Karpas-422 (cell line): Measurements from ENCODE around the gene NR5A1. TPM values are rescaled to one million over a fixed set of nuclear protein-coding genes. Genes with fewer than 3 reads are reported as not detected.

Source experiments
- DNase-seq: peaks from one replicate; pipeline ENCODE4 v3.0.0-alpha.2; 2015
- H2AFZ ChIP-seq: fragments of 200-600 bp; sonication (generic); 2 replicates; pipeline ENCODE4 v1.6.1; 2014; ENCODE audit warnings: antibody characterized with exemption, low read length, mixed read lengths
- H3K27ac ChIP-seq: fragments of 200-600 bp; sonication (generic); 2 replicates; pipeline ENCODE4 v1.5.1; 2014; ENCODE audit warnings: mild to moderate bottlenecking, low read length, moderate library complexity
- H3K27me3 ChIP-seq: fragments of 200-600 bp; sonication (generic); 2 replicates; pipeline ENCODE4 v1.6.1; 2014; ENCODE audit warnings: low read length, mixed read lengths
- H3K36me3 ChIP-seq: fragments of 200-600 bp; sonication (generic); 2 replicates; pipeline ENCODE4 v1.6.1; 2014; ENCODE audit warnings: low read length, mixed read lengths; ENCODE audit not compliant: insufficient read depth
- H3K4me1 ChIP-seq: fragments of 200-600 bp; sonication (generic); 2 replicates; pipeline ENCODE4 v1.6.1; 2014; ENCODE audit warnings: mild to moderate bottlenecking, low read length, mixed read lengths
- H3K4me2 ChIP-seq: fragments of 200-600 bp; sonication (generic); 2 replicates; pipeline ENCODE4 v1.6.1; 2014; ENCODE audit warnings: low read length, low read depth, mild to moderate bottlenecking; ENCODE audit not compliant: poor library complexity, severe bottlenecking
- H3K4me3 ChIP-seq: fragments of 200-600 bp; sonication (generic); 2 replicates; pipeline ENCODE4 v1.5.1; 2014; ENCODE audit warnings: mild to moderate bottlenecking, antibody characterized with exemption, low read length, mixed read lengths
- H3K79me2 ChIP-seq: fragments of 200-600 bp; sonication (generic); 2 replicates; pipeline ENCODE4 v1.6.1; 2014; ENCODE audit warnings: mild to moderate bottlenecking, low read length, mixed read lengths
- H3K9ac ChIP-seq: fragments of 200-600 bp; sonication (generic); 2 replicates; pipeline ENCODE4 v1.6.0; 2014; ENCODE audit warnings: low read length
- H3K9me2 ChIP-seq: fragments of 200-600 bp; sonication (generic), shearing (Covaris generic); replicated peaks from 2 replicates; pipeline ENCODE4 v1.6.0; 2014; ENCODE audit warnings: mild to moderate bottlenecking, low read length, moderate library complexity; ENCODE audit not compliant: insufficient read depth
- H3K9me3 ChIP-seq: fragments of 300-700, 200-600 bp; sonication (generic); 2 replicates; pipeline ENCODE4 v1.6.1; 2014; ENCODE audit warnings: low read length, mixed read lengths
- H4K20me1 ChIP-seq: fragments of 200-600 bp; sonication (generic); 2 replicates; pipeline ENCODE4 v1.6.1; 2014; ENCODE audit warnings: mild to moderate bottlenecking, antibody characterized with exemption, low read length, low read depth; ENCODE audit not compliant: insufficient read depth
- total RNA-seq: library from RNA; depleted of rRNA; stranded (reverse); fragments of >200 nt; shearing (Covaris generic); gene quantifications from 2 replicates; pipeline ENCODE4 v1.2.3, GENCODE V29; 2014; ENCODE audit warnings: low replicate concordance

NR5A1 gene
- total RNA-seq, 1 experiment from 2014 or later: not detected

DNA sequence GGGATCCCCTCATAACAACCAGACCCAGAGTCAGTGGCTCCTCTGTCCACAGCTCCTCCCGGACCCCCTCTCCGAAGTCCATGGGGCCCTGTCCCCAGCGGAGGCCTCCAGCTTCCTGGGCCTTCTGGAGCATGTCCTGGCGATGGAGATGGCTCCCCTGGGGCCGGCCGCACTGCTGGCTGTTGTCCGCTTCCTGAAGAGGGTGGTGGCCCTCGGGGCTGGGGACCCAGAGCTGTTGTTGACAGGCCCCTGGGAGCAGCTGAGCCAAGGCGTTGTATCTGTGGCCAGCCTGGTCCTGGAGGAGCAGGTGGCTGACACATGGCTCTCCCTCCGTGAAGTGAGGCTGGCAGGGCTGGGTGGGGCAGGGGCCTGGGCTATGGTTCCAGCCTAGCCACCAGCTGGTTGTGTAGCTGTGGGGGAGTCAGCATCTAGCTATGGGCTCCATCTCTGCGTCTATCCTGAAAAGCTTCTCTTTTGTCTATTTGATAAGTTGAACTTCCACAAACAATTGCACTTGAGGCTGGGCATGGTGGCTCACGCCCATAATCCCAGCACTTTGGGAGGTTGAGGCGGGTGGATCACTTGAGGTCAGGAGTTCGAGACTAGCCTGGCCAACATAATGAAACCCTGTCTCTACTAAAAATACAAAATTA lies 52.3 kb downstream of the NR5A1 start:
- H3K4me1 ChIP-seq: no peaks in the 10 kb centered on the region
- no peaks in the 10 kb centered on the region for H3K9me2 ChIP-seq
- DNase-seq: no peak
- no peaks in the 10 kb centered on the region for H4K20me1 ChIP-seq
- H2AFZ ChIP-seq: no peak overlapping the region
- H3K9ac ChIP-seq: no peak overlapping the region
- H3K27me3 ChIP-seq: no peaks in the 10 kb centered on the region
- H3K36me3 ChIP-seq: no peaks in the 10 kb centered on the region
- no peaks in the 10 kb centered on the region for H3K9me3 ChIP-seq
- no peak overlapping the region for H3K4me2 ChIP-seq
- H3K27ac ChIP-seq: no peak overlapping the region
- no peak overlapping the region for H3K4me3 ChIP-seq
- no peaks in the 10 kb centered on the region for H3K79me2 ChIP-seq

DNA sequence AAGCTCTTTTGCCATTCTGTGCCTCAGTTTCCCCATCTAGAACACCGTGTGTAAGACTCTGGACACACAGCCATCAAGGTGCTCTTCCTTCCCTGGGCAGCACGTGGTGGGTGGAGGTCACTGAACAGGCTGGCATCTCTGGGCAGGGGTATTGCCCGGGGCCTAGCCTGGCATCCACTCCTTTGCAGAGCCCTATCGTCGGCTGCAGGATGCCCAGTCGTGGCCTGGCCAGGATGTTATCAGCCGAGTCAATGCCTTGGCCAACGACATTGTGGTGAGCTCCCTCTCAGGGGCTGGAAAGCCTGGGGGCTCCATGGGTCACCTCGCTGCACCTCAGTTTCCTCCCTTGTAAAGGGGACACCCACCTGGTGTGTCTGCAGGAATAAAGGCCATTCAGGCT lies 52.9 kb downstream of the NR5A1 start:
- H3K4me1 ChIP-seq: no peaks in the 10 kb centered on the region
- no peaks in the 10 kb centered on the region for H4K20me1 ChIP-seq
- H3K9me3 ChIP-seq: no peaks in the 10 kb centered on the region
- no peaks in the 10 kb centered on the region for H3K27me3 ChIP-seq
- no peaks in the 10 kb centered on the region for H3K36me3 ChIP-seq
- H2AFZ ChIP-seq: no peak overlapping the region
- H3K9ac ChIP-seq: no peak overlapping the region
- H3K27ac ChIP-seq: no peak overlapping the region
- no peak overlapping the region for H3K4me3 ChIP-seq
- no peaks in the 10 kb centered on the region for H3K9me2 ChIP-seq
- DNase-seq: no peak
- H3K79me2 ChIP-seq: no peaks in the 10 kb centered on the region
- no peak overlapping the region for H3K4me2 ChIP-seq

DNA sequence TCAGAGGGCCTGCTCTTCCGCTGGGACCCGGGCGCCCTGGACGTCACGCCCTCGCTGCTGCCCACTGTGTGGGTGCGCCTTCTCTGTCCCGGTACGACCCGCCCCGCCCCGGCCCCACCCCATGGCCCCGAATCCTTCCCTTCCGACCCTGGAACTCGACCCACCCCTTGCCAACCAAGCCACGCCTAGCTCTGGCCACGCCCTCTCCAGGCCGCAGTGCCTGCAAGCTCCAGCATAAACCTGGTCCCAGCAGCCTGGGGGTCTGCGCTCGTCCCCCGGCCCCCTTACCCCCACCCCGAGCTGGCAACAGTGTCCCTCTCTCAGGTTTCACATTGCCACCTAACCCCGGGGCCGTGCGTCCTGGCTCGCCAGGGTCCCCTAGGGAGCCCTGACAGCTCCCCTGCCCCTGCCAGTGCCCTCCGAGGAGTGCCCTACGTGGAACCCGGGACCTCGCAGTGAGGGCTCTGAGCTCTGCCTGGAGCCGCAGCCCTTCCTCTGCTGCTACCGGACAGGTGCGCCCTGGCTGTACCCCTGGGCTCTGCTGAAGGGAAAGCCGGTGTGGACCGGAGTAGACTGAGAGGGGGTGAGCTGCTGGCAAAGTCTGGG lies 53.5 kb downstream of the NR5A1 start:
- no peaks in the 10 kb centered on the region for H3K79me2 ChIP-seq
- H3K9ac ChIP-seq: no peak overlapping the region
- H3K27ac ChIP-seq: no peak overlapping the region
- H3K27me3 ChIP-seq: no peaks in the 10 kb centered on the region
- no peak overlapping the region for H3K4me3 ChIP-seq
- H3K4me1 ChIP-seq: no peaks in the 10 kb centered on the region
- H3K4me2 ChIP-seq: no peak overlapping the region
- DNase-seq: no peak
- H4K20me1 ChIP-seq: no peaks in the 10 kb centered on the region
- H3K9me2 ChIP-seq: no peaks in the 10 kb centered on the region
- H3K9me3 ChIP-seq: no peaks in the 10 kb centered on the region
- no peak overlapping the region for H2AFZ ChIP-seq
- H3K36me3 ChIP-seq: no peaks in the 10 kb centered on the region

DNA sequence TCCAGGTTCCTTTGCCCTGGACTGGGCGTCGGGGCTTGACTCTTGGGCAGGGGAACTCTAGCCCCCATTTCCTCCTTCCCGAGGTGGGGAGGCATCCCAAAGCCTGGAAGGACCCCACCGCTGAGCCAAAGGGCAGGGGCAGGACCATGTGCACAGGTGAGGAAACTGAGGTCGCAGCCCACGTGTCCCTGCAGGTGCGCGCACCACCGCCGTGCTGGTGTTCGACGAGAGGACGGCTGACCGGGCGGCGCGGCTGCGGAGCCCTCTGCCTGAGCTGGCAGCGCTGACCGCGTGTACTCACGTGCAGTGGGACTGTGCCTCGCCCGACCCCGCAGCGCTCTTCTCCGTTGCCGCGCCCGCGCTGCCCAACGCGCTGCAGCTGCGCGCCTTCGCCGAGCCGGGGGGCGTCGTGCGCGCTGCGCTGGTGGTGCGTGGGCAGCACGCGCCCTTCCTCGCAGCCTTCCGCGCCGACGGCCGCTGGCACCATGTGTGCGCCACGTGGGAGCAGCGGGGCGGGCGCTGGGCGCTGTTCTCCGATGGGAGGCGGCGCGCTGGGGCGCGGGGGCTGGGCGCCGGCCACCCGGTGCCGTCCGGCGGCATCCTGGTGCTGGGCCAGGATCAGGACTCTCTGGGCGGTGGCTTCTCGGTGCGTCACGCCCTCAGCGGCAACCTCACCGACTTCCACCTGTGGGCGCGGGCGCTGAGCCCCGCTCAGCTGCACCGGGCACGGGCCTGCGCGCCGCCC lies 54.2 kb downstream of the NR5A1 start:
- Histone ChIP-seq H3K27me3 (no peaks in the 10 kb centered on the region), H3K4me2 (no peak overlapping the region)

GRCh38 chr9:124452326-124452725 lies 54.9 kb downstream of the NR5A1 start:
- H3K4me1 ChIP-seq: no peaks in the 10 kb centered on the region
- H3K36me3 ChIP-seq: no peaks in the 10 kb centered on the region
- no peaks in the 10 kb centered on the region for H3K79me2 ChIP-seq
- DNase-seq: no peak
- no peaks in the 10 kb centered on the region for H4K20me1 ChIP-seq
- H3K4me3 ChIP-seq: no peak overlapping the region
- H3K4me2 ChIP-seq: no peak overlapping the region
- no peak overlapping the region for H3K9ac ChIP-seq
- H3K27me3 ChIP-seq: no peaks in the 10 kb centered on the region
- H3K27ac ChIP-seq: no peak overlapping the region
- H2AFZ ChIP-seq: no peak overlapping the region
- H3K9me2 ChIP-seq: no peaks in the 10 kb centered on the region
- no peaks in the 10 kb centered on the region for H3K9me3 ChIP-seq

More for the DNA sequence above, 54.2 kb downstream of the NR5A1 start:
- Histone ChIP-seq H3K4me1 (no peaks in the 10 kb centered on the region), H3K9me3 (no peaks in the 10 kb centered on the region), H3K4me3 (no peak overlapping the region), H3K36me3 (no peaks in the 10 kb centered on the region), H3K9ac (no peak overlapping the region), H4K20me1 (no peaks in the 10 kb centered on the region), H3K79me2 (no peaks in the 10 kb centered on the region), H2AFZ (no peak overlapping the region), H3K9me2 (no peaks in the 10 kb centered on the region), H3K27ac (no peak overlapping the region)
- no peak for DNase-seq

- H3K9me3 ChIP-seq: no peaks in the 10 kb centered on the region
- H3K4me1 ChIP-seq: no peaks in the 10 kb centered on the region
- no peaks in the 10 kb centered on the region for H4K20me1 ChIP-seq
- no peak overlapping the region for H3K9ac ChIP-seq
- H3K9me2 ChIP-seq: no peaks in the 10 kb centered on the region
- H3K36me3 ChIP-seq: no peaks in the 10 kb centered on the region
- no peak overlapping the region for H3K4me2 ChIP-seq
- no peak overlapping the region for H3K27ac ChIP-seq
- H3K79me2 ChIP-seq: no peaks in the 10 kb centered on the region
- H2AFZ ChIP-seq: no peak overlapping the region
- DNase-seq: no peak
- no peaks in the 10 kb centered on the region for H3K27me3 ChIP-seq
- H3K4me3 ChIP-seq: no peak overlapping the region
These were observed 56.1 kb downstream of the NR5A1 start for GRCh38 chr9:124450931-124451661.

- no peak within 1 kb of the TSS for H3K4me3 ChIP-seq
- H3K9me3 ChIP-seq: no peaks in the 10 kb centered on the region
- H2AFZ ChIP-seq: no peak within 1 kb of the TSS
- H3K9ac ChIP-seq: no peak within 1 kb of the TSS
- H4K20me1 ChIP-seq: no peaks in the 10 kb centered on the region
- H3K36me3 ChIP-seq: no peaks in the 10 kb centered on the region
- H3K27me3 ChIP-seq: no peaks in the 10 kb centered on the region
- H3K27ac ChIP-seq: no peak within 1 kb of the TSS
- no peaks in the 10 kb centered on the region for H3K79me2 ChIP-seq
- no peaks in the 10 kb centered on the region for H3K9me2 ChIP-seq
- H3K4me2 ChIP-seq: no peak within 1 kb of the TSS
- H3K4me1 ChIP-seq: no peaks in the 10 kb centered on the region
- no peak for DNase-seq
These were observed 56.8 kb downstream of the NR5A1 start, which contains the start of gene ADGRD2 for GRCh38 chr9:124450241-124450924. TSS of gene ADGRD2 (plus strand) at chr9:124450451. CDS start at chr9:124451667, 1,216 bp downstream.
